SK-N-SH (cell line): ENCODE measurements around the gene DZIP1L.

ENCODE experiments used
- CTCF ChIP-seq: fragments of 200-600 bp; sonication (generic); IDR thresholded peaks from 2 replicates; pipeline ENCODE4 v1.6.1; 2017; ENCODE audit warnings: antibody characterized with exemption, mild to moderate bottlenecking, moderate library complexity
- EP300 ChIP-seq, 2 experiments: IDR thresholded peaks; 2 replicates each; pipeline versions ENCODE4 v1.4.0 to v1.6.1; 2012; ENCODE audit warnings: borderline replicate concordance in 1 of 2, low read depth in 1 of 2, low read length in 1 of 2
- EZH2phosphoT487 ChIP-seq: fragments of 200-600 bp; sonication (generic); IDR thresholded peaks from 2 replicates; pipeline ENCODE4 v1.6.1; 2017; ENCODE audit warnings: low read depth, mixed run types, mild to moderate bottlenecking, antibody characterized with exemption, moderate library complexity, borderline replicate concordance
- MAX ChIP-seq: IDR thresholded peaks from 2 replicates; pipeline ENCODE4 v1.4.0; 2012; ENCODE audit warnings: low read depth
- NRF1 ChIP-seq: IDR thresholded peaks from 2 replicates; pipeline ENCODE4 v1.6.1; 2012; ENCODE audit warnings: low read depth, mild to moderate bottlenecking, low read length
- POLR2AphosphoS5 ChIP-seq: IDR thresholded peaks from 2 replicates; pipeline ENCODE4 v1.6.1; 2012; ENCODE audit warnings: low read depth, low read length
- REST ChIP-seq: IDR thresholded peaks from 2 replicates; pipeline ENCODE4 v1.6.1; 2012; ENCODE audit warnings: mild to moderate bottlenecking, low read depth, low read length, moderate library complexity
- RXRA ChIP-seq: IDR thresholded peaks from 2 replicates; pipeline ENCODE4 v1.4.0; 2012; ENCODE audit warnings: low read depth, mild to moderate bottlenecking, borderline replicate concordance
- TEAD4 ChIP-seq: IDR thresholded peaks from 2 replicates; pipeline ENCODE4 v1.4.0; 2012; ENCODE audit warnings: mild to moderate bottlenecking, borderline replicate concordance; ENCODE audit not compliant: insufficient read depth
- USF1 ChIP-seq: IDR thresholded peaks from 2 replicates; pipeline ENCODE4 v1.4.0; 2012; ENCODE audit warnings: low read depth, borderline replicate concordance
- USF2 ChIP-seq: fragments of 150-350 bp; IDR thresholded peaks from 2 replicates; pipeline ENCODE4 v1.6.1; 2017; ENCODE audit warnings: antibody characterized with exemption, low read length, low read depth, borderline replicate concordance

GRCh38 chr3:138023754-138024153, 91.7 kb downstream of the DZIP1L start:
- TF ChIP-seq REST (no peak), CTCF (no peak), USF1 (no peak), USF2 (no peak), POLR2AphosphoS5 (no peak), TEAD4 (no peak), EZH2phosphoT487 (no peak), RXRA (no peak), NRF1 (no peak), EP300 (IDR thresholded peaks at IDR 0.05; ENCODE audit: borderline replicate concordance in 1 of 2, low read depth in 1 of 2, low read length in 1 of 2) (no peak), MAX (no peak)
